MM.1S (cell line): ENCODE measurements around the gene NDST1.

Experiments used
- DNase-seq: peaks from one replicate; pipeline ENCODE4 v3.0.0-alpha.2; 2015
- H2AFZ ChIP-seq: fragments of 300-600 bp; sonication (generic); 2 replicates; pipeline ENCODE4 v1.6.0; 2016; ENCODE audit warnings: antibody characterized with exemption, low read length
- H3F3A ChIP-seq: fragments of 300-600 bp; sonication (generic); 2 replicates; pipeline ENCODE4 v1.6.1; 2016; ENCODE audit warnings: mild to moderate bottlenecking, antibody characterized with exemption, low read length, moderate library complexity, mixed read lengths; ENCODE audit not compliant: insufficient read depth
- H3K27ac ChIP-seq: fragments of 300-600 bp; sonication (generic); 2 replicates; pipeline ENCODE4 v1.5.1; 2016; ENCODE audit warnings: mild to moderate bottlenecking, low read length
- H3K27me3 ChIP-seq: fragments of 300-600 bp; sonication (generic); replicated peaks from 2 replicates; pipeline ENCODE4 v1.6.0; 2016; ENCODE audit warnings: low read length; ENCODE audit not compliant: insufficient read depth
- H3K36me3 ChIP-seq: fragments of 300-600 bp; sonication (generic); replicated peaks from 2 replicates; pipeline ENCODE4 v1.6.1; 2016; ENCODE audit warnings: mild to moderate bottlenecking, low read length, mixed read lengths; ENCODE audit not compliant: insufficient read depth
- H3K4me1 ChIP-seq: fragments of 300-600 bp; sonication (generic); 2 replicates; pipeline ENCODE4 v1.6.1; 2016; ENCODE audit warnings: low read length, mixed read lengths
- H3K4me2 ChIP-seq: fragments of 300-600 bp; sonication (generic); 2 replicates; pipeline ENCODE4 v1.6.0; 2016; ENCODE audit warnings: low read depth, low read length
- H3K4me3 ChIP-seq: fragments of 300-600 bp; sonication (generic); 2 replicates; pipeline ENCODE4 v1.5.1; 2016; ENCODE audit warnings: low read length, mixed read lengths
- H3K79me2 ChIP-seq: fragments of 300-600 bp; sonication (generic); 2 replicates; pipeline ENCODE4 v1.6.1; 2016; ENCODE audit warnings: mixed run types, low read length, mixed read lengths
- H3K9ac ChIP-seq: fragments of 300-600 bp; sonication (generic); 2 replicates; pipeline ENCODE4 v1.6.1; 2016; ENCODE audit warnings: low read length, mixed read lengths
- H3K9me2 ChIP-seq: fragments of 300-600 bp; sonication (generic); replicated peaks from 2 replicates; pipeline ENCODE4 v1.6.1; 2016; ENCODE audit warnings: mild to moderate bottlenecking, low read length, mixed read lengths; ENCODE audit not compliant: insufficient read depth
- H3K9me3 ChIP-seq: fragments of 300-600 bp; sonication (generic); replicated peaks from 2 replicates; pipeline ENCODE4 v1.6.1; 2016; ENCODE audit warnings: mild to moderate bottlenecking, low read length, mixed read lengths; ENCODE audit not compliant: insufficient read depth
- H4K20me1 ChIP-seq: fragments of 300-600 bp; sonication (generic); 2 replicates; pipeline ENCODE4 v1.6.1; 2016; ENCODE audit warnings: mild to moderate bottlenecking, low read length, moderate library complexity, mixed read lengths; ENCODE audit not compliant: insufficient read depth
- CTCF ChIP-seq: fragments of 300-600 bp; sonication (generic); IDR thresholded peaks from 2 replicates; pipeline ENCODE4 v1.5.1; 2016; ENCODE audit warnings: antibody characterized with exemption, low read length, mixed read lengths
- EZH2 ChIP-seq: fragments of 300-600 bp; sonication (generic); optimal IDR thresholded peaks from 2 replicates; pipeline ENCODE3; 2017; ENCODE audit warnings: low read depth, mild to moderate bottlenecking, antibody characterized with exemption, low read length, mixed read lengths
- EZH2phosphoT487 ChIP-seq: fragments of 300-600 bp; sonication (generic); IDR thresholded peaks from 2 replicates; pipeline ENCODE4 v1.6.1; 2018; ENCODE audit warnings: antibody characterized with exemption, low read length

The NDST1 gene

GRCh38 chr5:150539206-150539605 lies 31.3 kb downstream of the NDST1 start:
- Histone ChIP-seq H3K79me2 (no peaks in the 10 kb centered on the region), H3K9me2 (no peaks in the 10 kb centered on the region), H3K9me3 (no peaks in the 10 kb centered on the region), H3K36me3 (no peaks in the 10 kb centered on the region), H3K4me2 (no peak overlapping the region), H3F3A (no peaks in the 10 kb centered on the region), H4K20me1 (no peaks in the 10 kb centered on the region), H3K4me1 (no peaks in the 10 kb centered on the region), H3K27me3 (no peaks in the 10 kb centered on the region), H3K27ac (no peak overlapping the region), H3K9ac (no peak overlapping the region), H2AFZ (no peak overlapping the region), H3K4me3 (no peak overlapping the region)
- TF ChIP-seq EZH2 (no peak), CTCF (no peak), EZH2phosphoT487 (no peak)
- DNase-seq: no peak

- H3K36me3 ChIP-seq: no peaks in the 10 kb centered on the region
- no peaks in the 10 kb centered on the region for H3K9me3 ChIP-seq
- no peaks in the 10 kb centered on the region for H3K27me3 ChIP-seq
- no peak for DNase-seq
- no peak overlapping the region for H3K27ac ChIP-seq
- H2AFZ ChIP-seq: no peak overlapping the region
- no peaks in the 10 kb centered on the region for H3K9me2 ChIP-seq
- H4K20me1 ChIP-seq: no peaks in the 10 kb centered on the region
- H3K4me2 ChIP-seq: no peak overlapping the region
- TF ChIP-seq EZH2 (no peak), CTCF (no peak), EZH2phosphoT487 (no peak)
- H3K4me3 ChIP-seq: no peak overlapping the region
- no peaks in the 10 kb centered on the region for H3F3A ChIP-seq
- no peaks in the 10 kb centered on the region for H3K79me2 ChIP-seq
- no peaks in the 10 kb centered on the region for H3K4me1 ChIP-seq
- H3K9ac ChIP-seq: no peak overlapping the region
Measured at GRCh38 chr5:150540042-150540441, 32.1 kb downstream of the NDST1 start.

- Histone ChIP-seq H3K79me2 (no peaks in the 10 kb centered on the region), H3K9me2 (no peaks in the 10 kb centered on the region), H3K27me3 (no peaks in the 10 kb centered on the region), H3K9me3 (no peaks in the 10 kb centered on the region), H3F3A (no peaks in the 10 kb centered on the region), H3K36me3 (no peaks in the 10 kb centered on the region), H3K4me1 (no peaks in the 10 kb centered on the region), H3K9ac (no peak overlapping the region), H3K4me3 (no peak overlapping the region), H3K27ac (no peak overlapping the region), H4K20me1 (no peaks in the 10 kb centered on the region), H3K4me2 (no peak overlapping the region), H2AFZ (no peak overlapping the region)
- TF ChIP-seq EZH2phosphoT487 (no peak), EZH2 (no peak), CTCF (no peak)
- no peak for DNase-seq
Measured at GRCh38 chr5:150540615-150541396, 32.9 kb downstream of the NDST1 start.
